H1 (cell line): ENCODE results near the gene AKAP12. TPM values are rescaled to one million over a fixed set of nuclear protein-coding genes. Genes with fewer than 3 reads are reported as not detected.
A peak's percentile ranks its signal among the peaks of the same experiment; 100 is the strongest.

ENCODE experiments used
- CTCF ChIA-PET: fragments of 300-600 bp; sonication (Branson Sonifier 250); formaldehyde crosslinking; loops from one replicate; lab custom pipeline; 2021; ENCODE audit not compliant: partially characterized antibody; lab: Charles Lee
- POLR2A ChIA-PET: fragments of 300-600 bp; sonication (Branson Sonifier 250); formaldehyde crosslinking; loops from one replicate; lab custom pipeline; 2021; ENCODE audit warnings: inconsistent platforms; ENCODE audit not compliant: partially characterized antibody; lab: Charles Lee
- DNase-seq, 2 experiments: peaks; one replicate each; pipeline versions ENCODE4 v3.0.0 to v3.0.0-alpha.2; 2010 to 2022; ENCODE audit warnings: low spot score in 2 of 2, low read depth in 1 of 2, mixed read lengths in 1 of 2
- FAIRE-seq: peaks from 2 replicates; lab custom pipeline; 2011; peaks lifted over from hg19 to GRCh38; lab: Jason Lieb, UNC
- H2AFZ ChIP-seq: 2 replicates; pipeline ENCODE4 v1.8.1; 2012; ENCODE audit warnings: low read length, inconsistent platforms
- H2AK5ac ChIP-seq: 2 replicates; pipeline ENCODE4 v1.6.1; 2013; ENCODE audit warnings: low read depth, low read length
- H2BK120ac ChIP-seq: replicated peaks from 2 replicates; pipeline ENCODE3; 2013; ENCODE audit warnings: low read depth, low read length, inconsistent platforms
- H2BK12ac ChIP-seq: 2 replicates; pipeline ENCODE4 v1.6.1; 2013; ENCODE audit warnings: low read depth, low read length
- H2BK15ac ChIP-seq: 2 replicates; pipeline ENCODE4 v1.6.1; 2013; ENCODE audit warnings: low read length
- H2BK20ac ChIP-seq: 2 replicates; pipeline ENCODE4 v1.6.1; 2013; ENCODE audit warnings: low read length
- H2BK5ac ChIP-seq: 2 replicates; pipeline ENCODE4 v1.6.1; 2013; ENCODE audit warnings: low read depth, low read length
- H3K14ac ChIP-seq: 2 replicates; pipeline ENCODE4 v1.6.1; 2013; ENCODE audit warnings: inconsistent platforms; ENCODE audit not compliant: insufficient read length
- H3K18ac ChIP-seq: 2 replicates; pipeline ENCODE4 v1.6.1; 2013; ENCODE audit warnings: low read length; ENCODE audit errors: extremely low read depth
- H3K23ac ChIP-seq: 2 replicates; pipeline ENCODE4 v1.6.1; 2013; ENCODE audit warnings: inconsistent platforms; ENCODE audit not compliant: insufficient read length
- H3K23me2 ChIP-seq: 2 replicates; pipeline ENCODE4 v1.6.1; 2013; ENCODE audit warnings: low read depth, low read length
- H3K27ac ChIP-seq: 2 replicates; pipeline ENCODE4 v1.6.1; 2011; ENCODE audit warnings: low read depth, low read length, inconsistent platforms
- H3K27me3 ChIP-seq, 4 experiments: replicated peaks in 1 of 4; 1 replicate in 1 of 4; 2 replicates in 3 of 4; pipeline versions ENCODE4 v1.6.1 to v1.8.1; 2011 to 2013; ENCODE audit warnings: low read length in 3 of 4, mild to moderate bottlenecking in 3 of 4, inconsistent platforms in 2 of 4, mixed read lengths in 2 of 4, moderate library complexity in 1 of 4; ENCODE audit not compliant: control insufficient read depth in 3 of 4, insufficient read depth in 3 of 4; ENCODE audit errors: extremely low read depth in 1 of 4
- H3K36me3 ChIP-seq, 4 experiments: 2 replicates each; pipeline versions ENCODE4 v1.6.1 to v1.8.1; 2011 to 2013; ENCODE audit warnings: mild to moderate bottlenecking in 4 of 4, low read length in 3 of 4, moderate library complexity in 2 of 4, control low read depth in 1 of 4, inconsistent platforms in 1 of 4; ENCODE audit not compliant: insufficient read depth in 4 of 4, control insufficient read depth in 2 of 4
- H3K4ac ChIP-seq: replicated peaks from 2 replicates; pipeline ENCODE3; 2013; ENCODE audit warnings: low read length, low read depth, mixed read lengths, inconsistent platforms; ENCODE audit not compliant: insufficient read length
- H3K4me1 ChIP-seq, 4 experiments: replicated peaks in 1 of 4; 1 replicate in 1 of 4; 2 replicates in 3 of 4; pipeline versions ENCODE4 v1.6.1 to v1.8.1; 2011 to 2013; ENCODE audit warnings: low read length in 3 of 4, inconsistent platforms in 2 of 4, mixed read lengths in 1 of 4; ENCODE audit not compliant: insufficient read depth in 4 of 4, control insufficient read depth in 3 of 4
- H3K4me2 ChIP-seq, 2 experiments: 2 replicates each; pipeline versions ENCODE4 v1.6.1 to v1.8.1; 2011 to 2013; ENCODE audit warnings: low read depth in 2 of 2, low read length in 2 of 2, control low read depth in 1 of 2, inconsistent platforms in 1 of 2, mild to moderate bottlenecking in 1 of 2; ENCODE audit not compliant: insufficient read depth in 1 of 2
- H3K4me3 ChIP-seq, 4 experiments: fragments of 200-600, 300-600 bp in 1 of 4; sonication (generic), shearing (Covaris generic), sonication (Bioruptor Twin) in 1 of 4; 2 replicates each; pipeline versions ENCODE4 v1.5.1 to v1.8.1; 2011 to 2016; ENCODE audit warnings: low read length in 4 of 4, low read depth in 3 of 4, control low read depth in 2 of 4, inconsistent platforms in 2 of 4, mild to moderate bottlenecking in 2 of 4, mixed read lengths in 1 of 4, moderate library complexity in 1 of 4; ENCODE audit not compliant: insufficient read depth in 2 of 4; ENCODE audit errors: extremely low read depth in 1 of 4
- H3K56ac ChIP-seq: replicated peaks from 2 replicates; pipeline ENCODE3; 2013; ENCODE audit warnings: low read depth, mild to moderate bottlenecking, mixed read lengths, low read length, inconsistent platforms; ENCODE audit not compliant: insufficient read length
- H3K79me1 ChIP-seq: 2 replicates; pipeline ENCODE4 v1.6.1; 2013; ENCODE audit warnings: low read depth, low read length, control low read depth
- H3K79me2 ChIP-seq, 2 experiments: 2 replicates each; pipeline versions ENCODE4 v1.6.1 to v1.8.1; 2012 to 2013; ENCODE audit warnings: low read length in 2 of 2, mild to moderate bottlenecking in 2 of 2, inconsistent platforms in 1 of 2; ENCODE audit not compliant: insufficient read depth in 2 of 2, control insufficient read depth in 1 of 2
- H3K9ac ChIP-seq, 4 experiments: replicated peaks in 1 of 4; 1 replicate in 1 of 4; 2 replicates in 3 of 4; pipeline versions ENCODE4 v1.6.1 to v1.8.1; 2011 to 2013; ENCODE audit warnings: low read depth in 3 of 4, low read length in 3 of 4, control low read depth in 2 of 4, mild to moderate bottlenecking in 2 of 4, moderate library complexity in 2 of 4, inconsistent platforms in 1 of 4; ENCODE audit errors: extremely low read depth in 1 of 4
- H3K9me3 ChIP-seq, 2 experiments: 2 replicates each; pipeline versions ENCODE4 v1.6.1 to v1.8.1; 2012 to 2013; ENCODE audit warnings: mild to moderate bottlenecking in 2 of 2, moderate library complexity in 2 of 2, control low read depth in 1 of 2, inconsistent platforms in 1 of 2, low read depth in 1 of 2, low read length in 1 of 2, mixed read lengths in 1 of 2; ENCODE audit not compliant: insufficient read depth in 2 of 2
- H4K20me1 ChIP-seq, 2 experiments: replicated peaks in 1 of 2; 2 replicates each; pipeline versions ENCODE3 to v1.8.1; 2011 to 2013; ENCODE audit warnings: inconsistent platforms in 2 of 2, low read length in 2 of 2, mild to moderate bottlenecking in 1 of 2; ENCODE audit not compliant: insufficient read depth in 2 of 2, control insufficient read depth in 1 of 2
- H4K5ac ChIP-seq: 2 replicates; pipeline ENCODE4 v1.6.1; 2013; ENCODE audit warnings: low read length, low read depth, mixed read lengths, inconsistent platforms; ENCODE audit not compliant: insufficient read length
- H4K8ac ChIP-seq: 2 replicates; pipeline ENCODE4 v1.8.0; 2013; ENCODE audit warnings: mild to moderate bottlenecking, moderate library complexity, low read length, inconsistent platforms; ENCODE audit not compliant: insufficient read depth; ENCODE audit errors: extremely low read depth
- H4K91ac ChIP-seq: replicated peaks from 2 replicates; pipeline ENCODE3; 2013; ENCODE audit warnings: low read length, mixed read lengths, inconsistent platforms; ENCODE audit not compliant: insufficient read length
- EGR1 ChIP-seq: IDR thresholded peaks from 2 replicates; pipeline ENCODE4 v1.6.1; 2011; ENCODE audit warnings: low read depth, low read length, borderline replicate concordance
- EP300 ChIP-seq, 2 experiments: IDR thresholded peaks; 1 replicate in 1 of 2; 2 replicates in 1 of 2; pipeline ENCODE4 v1.6.1; 2011 to 2012; ENCODE audit warnings: low read depth in 2 of 2, low read length in 2 of 2, mild to moderate bottlenecking in 2 of 2, borderline replicate concordance in 1 of 2, inconsistent platforms in 1 of 2, moderate library complexity in 1 of 2
- POLR2AphosphoS5 ChIP-seq: IDR thresholded peaks from 2 replicates; pipeline ENCODE4 v1.6.1; 2011; ENCODE audit warnings: low read depth, low read length
- TAF1 ChIP-seq: IDR thresholded peaks from 2 replicates; pipeline ENCODE4 v1.6.1; 2011; ENCODE audit warnings: mild to moderate bottlenecking, low read depth, low read length
- WGBS, 2 experiments: shearing (Covaris generic) in 1 of 2; methylation state at CpG; one replicate each; pipeline versions ENCODE4 v1.1.6 to v1.1.7; 2013 to 2015; ENCODE audit warnings: low lambda C conversion rate in 2 of 2, mixed read lengths in 2 of 2, inconsistent platforms in 1 of 2, low coverage in 1 of 2, missing lambda C conversion rate in 1 of 2; ENCODE audit not compliant: insufficient replicate concordance in 2 of 2, insufficient coverage in 1 of 2, insufficient read length in 1 of 2; ENCODE audit errors: extremely low coverage in 1 of 2, missing lambda C conversion rate in 1 of 2; 5-methylcytosine and 5-hydroxymethylcytosine counted together
- polyA plus RNA-seq, 7 experiments: library from polyadenylated mRNA; depleted of rRNA in 3 of 7; stranded (reverse) in 5 of 7; unstranded in 2 of 7; fragments of >200 nt in 5 of 7; fragments of 200-250 nt in 2 of 7; gene quantifications; 1 replicate in 5 of 7; 2 replicates in 1 of 7; 4 replicates in 1 of 7; pipeline versions ENCODE4 v1.2.1 to v1.2.3, GENCODE V29; 2011 to 2013; ENCODE audit warnings: missing spikeins in 2 of 7, mixed read lengths in 2 of 7
- total RNA-seq: library from RNA; stranded (reverse); fragmentation: NEBNext Ultra II Directional; extraction: Animal tissue kit (Norgen Biotek cat#: 25700); gene quantifications from 2 replicates; pipeline ENCODE4 v1.2.1, GENCODE V29; 2021

The AKAP12 gene
- total and polyA plus RNA-seq, 2 of the 8 experiments (the other 6 are each of a cell fraction or from before 2014, with no cell fraction given), result 14.6 to 79.2 TPM

GRCh38 chr6:151390276-151390850 is 150.6 kb downstream of the AKAP12 start:
- Histone ChIP-seq H2BK20ac (no peak overlapping the region), H3K27me3 (no peaks in the 10 kb centered on the region), H3K4me2 (peak overlapping the region; percentile 70 to 87; a peak in 3 of 4 replicates), H3K56ac (peak overlapping the region; percentile 71), H2AFZ (no peak overlapping the region), H3K79me1 (no peaks in the 10 kb centered on the region), H3K23ac (no peak overlapping the region), H3K36me3 (peaks cover 0 to 5% (median 0%) of the 10 kb centered on the region in 4 experiments; a peak in 3 of 8 replicates), H4K5ac (peak overlapping the region; percentile 73), H4K8ac (peak overlapping the region; percentile 98; the same call in 1 of the 2 replicates), H2BK5ac (peak overlapping the region; percentile 84), H3K4me3 (peak overlapping the region; percentile 81 to 91 (median 86)), H3K27ac (peak overlapping the region; percentile 92), H3K9ac (peak overlapping the region; percentile 68 to 98 (median 92)), H2BK12ac (no peak overlapping the region), H3K4ac (peak overlapping the region; percentile 93), H3K18ac (peak overlapping the region; percentile 80), H3K4me1 (peaks cover 0 to 9% (median 4%) of the 10 kb centered on the region in 4 experiments; a peak in 3 of 7 replicates), H3K9me3 (no peaks in the 10 kb centered on the region), H3K14ac (no peak overlapping the region), H4K91ac (peak overlapping the region; percentile 86), H3K79me2 (peaks cover 29 to 72% of the 10 kb centered on the region in 2 experiments), H2AK5ac (no peak overlapping the region), H2BK15ac (no peak overlapping the region), H3K23me2 (peaks cover 8% of the 10 kb centered on the region), H4K20me1 (peaks cover 4 to 9% of the 10 kb centered on the region in 2 experiments), H2BK120ac (no peak overlapping the region)
- DNase-seq (peak; percentile 94), FAIRE-seq (no peak)
- 0% methylated on average over 1 of the region's 79 CpGs; no CpG with 5 or more reads in 1 of the 2 experiments for WGBS, 2 experiments
- ChIA-PET POLR2A (interaction anchor here (0.6 to 3.9 kb wide), 17 partner anchors 8 to 1848 kb away, joined by 3 to 31 read pairs (median 4); partner anchors contain the start of genes AKAP12 and RMND1), CTCF (no interaction called here)
- TF ChIP-seq POLR2AphosphoS5, result peak; percentile 90; the same call in 1 of the 2 replicates
- peak; percentile 84 for TF ChIP-seq TAF1
- peak; percentile 96 for TF ChIP-seq EGR1
- TF ChIP-seq EP300 (IDR thresholded peaks at IDR 0.05; ENCODE audit: borderline replicate concordance in 1 of 2, low read depth in 2 of 2, low read length in 2 of 2), result no peak; a peak in 1 of 3 replicates
